ENCODE results near the gene SETD3. TPM values are rescaled to one million over a fixed set of nuclear protein-coding genes. Genes with fewer than 3 reads are reported as not detected.
A peak's percentile ranks its signal among the peaks of the same experiment; 100 is the strongest.

SETD3 gene
- total and polyA plus RNA-seq, 8 donors = 14.0 to 32.7 (median 28.1) TPM

DNA sequence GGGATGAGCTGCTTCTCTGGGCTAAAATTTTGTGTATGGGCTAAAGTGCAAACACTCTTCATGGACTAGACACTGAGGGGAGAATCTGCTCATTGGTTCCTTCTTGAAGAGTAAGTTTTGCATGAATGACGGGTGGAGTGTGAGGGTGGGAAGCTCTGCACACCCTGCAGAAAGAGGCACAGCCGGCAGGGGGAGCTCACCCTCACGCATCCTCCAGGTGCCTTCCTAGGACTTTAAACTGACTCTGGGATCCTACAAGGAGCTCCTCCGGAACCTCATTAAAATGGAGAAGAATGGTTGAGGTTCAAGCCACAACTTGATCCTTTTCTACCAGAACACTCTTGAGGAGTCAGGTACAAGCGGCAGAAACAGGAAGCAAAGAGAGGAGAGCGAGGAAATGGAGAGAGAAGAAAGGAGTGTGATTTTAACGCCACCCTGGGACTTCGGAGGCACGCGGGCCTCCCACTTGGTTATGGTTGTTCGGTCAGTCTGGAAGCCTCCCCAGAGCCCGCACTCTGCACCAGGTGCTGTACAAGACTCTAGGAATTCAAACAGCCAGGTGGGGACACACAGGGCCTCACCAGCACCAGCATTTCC is 87.5 kb downstream of the SETD3 start:
- Histone ChIP-seq H3K4me1 (peaks cover 0 to 3% (median 0%) of the 10 kb centered on the region in 3 donors), H3K4me3 (no peak overlapping the region), H3K27me3 (no peaks in the 10 kb centered on the region), H3K27ac (no peak overlapping the region), H3K9me3 (no peaks in the 10 kb centered on the region), H3K36me3 (peaks cover 0 to 3% (median 0%) of the 10 kb centered on the region in 3 donors)
- 68 to 77% methylated on average over 12 of the region's 12 CpGs for WGBS, 2 donors
- intact Hi-C loops (cut with DNase I) = no loop called here
- FAIRE-seq (no peak), DNase-seq (peak in 3 of 6 donors; percentile 33 to 72 (median 51)), ATAC-seq (peak in 3 of 4 donors; percentile 74 to 85 (median 79))
- TF ChIP-seq, protein P1, sequence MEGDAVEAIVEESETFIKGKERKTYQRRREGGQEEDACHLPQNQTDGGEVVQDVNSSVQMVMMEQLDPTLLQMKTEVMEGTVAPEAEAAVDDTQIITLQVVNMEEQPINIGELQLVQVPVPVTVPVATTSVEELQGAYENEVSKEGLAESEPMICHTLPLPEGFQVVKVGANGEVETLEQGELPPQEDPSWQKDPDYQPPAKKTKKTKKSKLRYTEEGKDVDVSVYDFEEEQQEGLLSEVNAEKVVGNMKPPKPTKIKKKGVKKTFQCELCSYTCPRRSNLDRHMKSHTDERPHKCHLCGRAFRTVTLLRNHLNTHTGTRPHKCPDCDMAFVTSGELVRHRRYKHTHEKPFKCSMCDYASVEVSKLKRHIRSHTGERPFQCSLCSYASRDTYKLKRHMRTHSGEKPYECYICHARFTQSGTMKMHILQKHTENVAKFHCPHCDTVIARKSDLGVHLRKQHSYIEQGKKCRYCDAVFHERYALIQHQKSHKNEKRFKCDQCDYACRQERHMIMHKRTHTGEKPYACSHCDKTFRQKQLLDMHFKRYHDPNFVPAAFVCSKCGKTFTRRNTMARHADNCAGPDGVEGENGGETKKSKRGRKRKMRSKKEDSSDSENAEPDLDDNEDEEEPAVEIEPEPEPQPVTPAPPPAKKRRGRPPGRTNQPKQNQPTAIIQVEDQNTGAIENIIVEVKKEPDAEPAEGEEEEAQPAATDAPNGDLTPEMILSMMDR (IDR thresholded peaks at IDR 0.05) = peak; percentile 55 to 69 (median 64)

DNA sequence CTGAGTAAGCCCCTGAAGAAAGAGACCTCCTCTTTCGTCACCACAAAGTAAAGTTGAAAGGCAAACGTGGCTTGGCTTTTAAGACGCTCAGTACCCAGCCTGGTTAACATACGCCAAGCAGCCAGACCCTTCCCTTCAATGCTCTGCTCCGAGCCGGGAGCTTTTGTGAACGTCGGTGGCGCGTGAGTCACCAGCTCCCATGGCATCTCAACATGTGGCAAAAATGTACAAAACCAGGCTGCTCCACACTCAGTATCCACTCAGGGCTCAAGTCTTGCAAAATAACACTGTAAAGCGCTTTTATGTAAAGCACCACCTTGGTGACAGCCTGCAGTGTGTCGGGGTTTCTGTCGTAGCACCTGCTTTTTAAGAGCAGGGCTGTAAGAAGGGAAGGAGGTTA is 89.0 kb downstream of the SETD3 start:
- DNase-seq = no peak
- Histone ChIP-seq H3K36me3 (no peaks in the 10 kb centered on the region), H3K27me3 (no peaks in the 10 kb centered on the region), H3K4me1 (peaks cover 0 to 3% (median 0%) of the 10 kb centered on the region in 3 donors), H3K4me3 (no peak overlapping the region), H3K9me3 (no peaks in the 10 kb centered on the region), H3K27ac (no peak overlapping the region)
- no peak for ATAC-seq
- FAIRE-seq = no peak
- WGBS, 2 donors = 76 to 78% methylated on average over 13 of the region's 13 CpGs
- TF ChIP-seq, protein P1 (IDR thresholded peaks at IDR 0.05) = no peak
- intact Hi-C loops (cut with DNase I) = no loop called here

DNA sequence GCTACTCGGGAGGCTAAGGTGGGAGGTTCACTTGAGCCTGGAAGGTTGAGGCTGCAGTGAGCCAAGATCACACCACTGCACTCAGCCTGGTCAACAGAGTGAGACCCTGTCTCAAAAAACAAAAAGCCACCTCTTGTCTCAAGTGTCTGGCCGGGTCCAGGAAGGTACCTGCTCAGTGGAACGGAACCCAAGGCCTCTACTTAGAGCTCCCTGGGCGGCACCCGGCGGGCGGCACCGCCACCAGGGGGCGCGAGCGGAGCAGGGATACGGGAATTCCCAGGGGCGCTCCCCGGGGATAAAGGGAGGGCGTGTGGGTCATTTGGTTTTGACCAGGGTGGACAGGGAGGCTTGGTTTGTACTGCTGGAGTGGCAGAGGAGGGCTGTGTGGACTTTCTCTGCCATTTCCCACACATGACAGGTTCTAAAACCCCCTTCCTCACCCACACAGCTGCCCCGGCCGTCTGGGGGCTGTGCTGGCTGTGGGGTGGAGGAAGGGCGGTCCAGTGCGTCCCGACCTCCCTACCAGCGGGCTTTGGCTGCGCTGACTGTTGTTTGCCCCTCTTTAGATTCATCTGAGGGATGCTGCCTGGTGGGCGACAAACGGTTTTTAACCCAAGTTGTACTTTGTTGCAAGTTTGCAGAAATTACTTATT is 91.4 kb downstream of the SETD3 start:
- Histone ChIP-seq H3K9me3 (no peaks in the 10 kb centered on the region), H3K27ac (no peak overlapping the region), H3K27me3 (no peaks in the 10 kb centered on the region), H3K36me3 (no peaks in the 10 kb centered on the region), H3K4me1 (peaks cover 0 to 4% (median 0%) of the 10 kb centered on the region in 3 donors), H3K4me3 (no peak overlapping the region)
- DNase-seq (peak in 3 of 6 donors; percentile 37 to 84 (median 69)), FAIRE-seq (no peak), ATAC-seq (peak in 3 of 4 donors; percentile 63 to 76 (median 75))
- 20 to 23% methylated on average over 23 to 24 of the region's 24 CpGs for WGBS, 2 donors
- intact Hi-C loops (cut with DNase I) = no loop called here
- TF ChIP-seq, protein P1 (IDR thresholded peaks at IDR 0.05) = peak; percentile 45 to 67 (median 60)

DNA sequence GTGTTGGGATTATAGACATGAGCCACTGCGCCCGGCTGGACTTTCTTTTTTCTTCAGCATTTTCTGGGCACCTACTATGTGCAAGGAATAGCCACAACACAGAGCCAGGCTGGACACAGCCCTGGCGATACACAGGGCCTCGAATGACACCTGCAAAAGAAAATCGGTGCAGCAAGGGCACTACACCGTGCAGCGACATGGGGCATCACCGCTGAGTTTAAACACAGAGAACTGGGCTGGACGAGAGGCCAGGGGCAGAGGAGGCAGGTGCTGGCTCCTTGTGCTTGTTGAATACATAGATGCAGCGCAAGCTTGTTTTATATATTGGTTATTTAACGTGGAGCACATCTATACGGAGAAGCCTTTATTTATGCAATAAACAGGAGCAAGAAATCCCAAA is 92.4 kb downstream of the SETD3 start:
- WGBS, 2 donors = 80 to 91% methylated on average over 12 of the region's 12 CpGs
- Histone ChIP-seq H3K4me1 (peaks cover 0 to 4% (median 0%) of the 10 kb centered on the region in 3 donors), H3K36me3 (no peaks in the 10 kb centered on the region), H3K27ac (no peak overlapping the region), H3K9me3 (no peaks in the 10 kb centered on the region), H3K27me3 (no peaks in the 10 kb centered on the region), H3K4me3 (no peak overlapping the region)
- DNase-seq (no peak), FAIRE-seq (no peak), ATAC-seq (no peak)
- intact Hi-C loops (cut with DNase I) = no loop called here
- TF ChIP-seq, protein P1 (IDR thresholded peaks at IDR 0.05) = no peak

DNA sequence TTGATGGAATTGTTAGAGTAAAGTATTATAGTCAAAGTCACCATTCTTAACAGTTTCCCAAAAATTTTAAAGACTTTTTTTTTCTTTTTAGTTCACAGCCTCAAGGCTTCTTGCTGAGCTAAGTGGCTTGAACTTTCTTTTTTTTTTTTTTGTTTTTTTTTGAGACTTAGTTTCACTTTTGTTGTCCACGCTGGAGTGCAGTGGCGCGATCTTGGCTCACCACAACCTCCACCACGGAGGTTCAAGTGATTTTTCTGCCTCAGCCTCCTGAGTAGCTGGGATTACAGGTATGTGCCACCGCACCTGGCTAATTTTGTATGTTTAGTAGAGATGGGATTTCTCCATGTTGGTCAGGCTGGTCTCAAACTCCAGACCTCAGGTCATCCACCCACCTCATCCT is 92.8 kb downstream of the SETD3 start:
- no peak overlapping the region for H3K27ac ChIP-seq
- TF ChIP-seq, protein P1 (IDR thresholded peaks at IDR 0.05) = no peak
- ATAC-seq (no peak), FAIRE-seq (no peak), DNase-seq (no peak)
- WGBS, 2 donors = 81 to 90% methylated on average over 5 of the region's 5 CpGs
- intact Hi-C loops (cut with DNase I) = no loop called here
- no peaks in the 10 kb centered on the region for H3K9me3 ChIP-seq
- no peaks in the 10 kb centered on the region for H3K27me3 ChIP-seq
- H3K4me1 ChIP-seq = peaks cover 0 to 4% (median 0%) of the 10 kb centered on the region in 3 donors
- H3K4me3 ChIP-seq = no peak overlapping the region
- H3K36me3 ChIP-seq = no peaks in the 10 kb centered on the region
